SIG-M5 treated with dmso at 0.1 percent for 504 hours (cell line): ENCODE data around the gene IQGAP1.
"Not testable (repeated sequence)": the region's sequence is repeated elsewhere in the genome, so short reads cannot be mapped to it uniquely, and the experiment has no call there.

Experiments
- DNase-seq: peaks from one replicate; lab custom pipeline; 2025; ENCODE audit not compliant: unreplicated experiment; lab: John Stamatoyannopoulos, UW

The IQGAP1 gene

GRCh38 chr15:90520365-90520764 is 132.3 kb downstream of the IQGAP1 start:
- no peak for DNase-seq

DNA sequence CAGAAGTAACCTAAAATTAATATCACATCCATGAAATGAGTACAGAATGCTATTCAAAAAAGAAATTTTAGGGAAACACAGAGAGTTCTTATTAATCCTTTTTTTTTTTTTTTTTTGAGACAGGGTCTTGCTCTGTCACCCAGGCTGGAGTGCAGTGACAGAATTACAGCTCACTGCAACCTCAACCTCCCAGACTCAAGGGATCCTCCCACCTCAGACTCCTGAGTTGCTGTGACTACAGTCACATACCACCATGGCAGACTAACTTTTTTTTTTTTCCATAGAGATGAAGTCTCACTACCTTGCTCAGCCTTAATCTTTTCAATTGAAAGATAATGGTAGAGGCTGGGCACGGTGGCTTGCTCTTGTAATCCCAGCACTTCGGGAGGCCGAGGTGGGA is 135.3 kb downstream of the IQGAP1 start:
- DNase-seq = no peak

DNA sequence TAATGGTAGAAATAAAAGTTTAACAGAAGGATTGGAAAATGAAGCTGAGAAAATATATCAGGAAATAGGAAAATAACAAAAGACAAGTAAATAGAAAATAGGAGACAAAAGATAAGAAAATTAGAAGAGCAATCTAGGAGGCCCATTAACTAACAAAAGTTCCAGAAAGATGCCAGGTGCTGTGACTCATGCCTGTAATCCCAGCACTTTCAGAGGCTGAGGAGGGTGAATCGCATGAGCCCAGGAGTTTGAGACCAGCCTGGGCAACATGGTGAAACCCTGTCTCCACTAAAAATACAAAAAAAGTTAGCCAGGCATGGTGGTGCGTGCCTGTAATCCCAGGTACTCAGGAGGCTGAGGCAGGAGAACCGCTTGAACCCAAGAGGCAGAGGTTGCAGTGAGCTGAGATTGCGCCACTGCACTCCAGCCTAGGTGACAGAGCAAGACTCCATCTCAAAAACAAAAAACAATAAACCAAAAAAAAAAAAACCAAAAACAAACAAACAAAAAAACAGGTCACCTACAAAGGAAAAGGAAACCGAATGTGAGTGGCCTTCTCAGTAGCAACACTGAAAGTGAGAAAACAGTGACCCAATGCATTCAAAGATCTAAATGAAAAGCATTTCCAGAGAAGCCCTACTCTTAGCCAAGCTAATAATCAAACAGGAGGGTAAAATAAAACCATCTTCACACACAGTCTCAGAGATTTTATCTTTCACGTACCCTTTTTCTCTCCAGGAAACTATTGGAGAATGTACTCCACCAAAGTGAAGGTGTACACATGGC is 136.2 kb downstream of the IQGAP1 start:
- not testable (repeated sequence) for DNase-seq

DNA sequence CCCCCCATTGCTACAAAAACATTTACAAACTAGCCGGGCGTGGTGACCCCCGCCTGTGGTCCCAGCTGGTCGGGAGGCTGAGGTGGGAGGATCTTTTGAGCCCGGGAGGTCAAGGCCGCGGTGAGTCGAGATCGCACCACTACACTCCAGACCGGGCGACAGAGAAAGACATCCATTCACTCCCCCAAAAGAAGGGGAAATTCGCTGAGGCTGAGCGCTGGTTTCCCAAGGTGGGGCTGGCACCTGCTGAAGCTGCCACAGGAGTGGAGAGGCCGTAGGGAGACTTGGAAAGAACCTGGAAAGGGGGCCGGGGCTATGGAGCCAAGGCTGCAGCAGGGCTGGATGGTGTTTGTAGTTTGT is 140.9 kb downstream of the IQGAP1 start:
- no peak for DNase-seq

- DNase-seq = peak; percentile 26
Observed at GRCh38 chr15:90529371-90530249, 141.6 kb downstream of the IQGAP1 start, which contains the start of gene CRTC3. Gene CRTC3, plus strand, starts transcription at chr15:90529923. Its CDS starts 149 bp downstream, at chr15:90530072.

DNA sequence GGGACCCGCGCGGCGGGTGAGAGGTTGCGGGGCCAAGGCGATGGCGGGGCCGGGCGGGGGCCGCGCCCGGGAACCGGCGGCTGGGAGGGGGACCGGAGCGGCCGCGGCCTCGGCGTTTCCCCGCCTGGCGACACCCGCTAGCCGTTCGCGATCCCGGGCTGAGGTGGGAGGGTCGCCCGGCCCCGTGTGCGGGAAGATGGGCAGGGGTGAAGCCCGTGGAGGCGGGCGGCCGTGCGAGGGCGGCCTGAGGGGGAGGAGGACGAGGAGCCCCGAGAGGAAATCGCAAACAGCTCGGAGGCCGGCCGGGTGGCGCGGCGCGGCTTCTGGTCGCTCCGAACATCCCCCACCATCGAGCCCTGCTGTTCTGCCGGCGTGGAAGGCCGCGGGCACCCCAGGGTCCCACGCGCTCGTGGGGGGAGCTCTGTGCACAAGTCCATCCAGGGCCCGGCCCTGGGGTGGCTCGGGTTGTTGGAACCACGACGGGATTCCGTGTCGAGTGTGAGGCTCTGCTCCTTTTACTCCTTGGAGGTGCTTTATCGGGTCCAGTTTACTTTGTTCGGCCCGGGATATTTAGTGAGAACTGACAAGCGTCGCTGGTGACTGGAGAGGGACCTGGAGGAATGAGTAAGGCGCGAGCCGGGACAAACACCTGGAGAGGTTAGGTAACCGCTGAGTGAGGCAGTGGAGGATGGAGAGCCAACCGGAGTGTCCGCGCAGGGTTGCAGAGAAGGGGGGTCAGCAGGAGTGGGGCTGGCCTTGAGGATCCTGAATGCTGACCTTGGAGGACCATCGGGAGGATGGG is 142.4 kb downstream of the IQGAP1 start:
- DNase-seq = no peak

GRCh38 chr15:90531147-90531546 is 143.1 kb downstream of the IQGAP1 start:
- no peak for DNase-seq

GRCh38 chr15:90535254-90535653 is 147.2 kb downstream of the IQGAP1 start:
- no peak for DNase-seq

- DNase-seq = no peak
Observed at GRCh38 chr15:90539789-90540188, 151.7 kb downstream of the IQGAP1 start.

DNA sequence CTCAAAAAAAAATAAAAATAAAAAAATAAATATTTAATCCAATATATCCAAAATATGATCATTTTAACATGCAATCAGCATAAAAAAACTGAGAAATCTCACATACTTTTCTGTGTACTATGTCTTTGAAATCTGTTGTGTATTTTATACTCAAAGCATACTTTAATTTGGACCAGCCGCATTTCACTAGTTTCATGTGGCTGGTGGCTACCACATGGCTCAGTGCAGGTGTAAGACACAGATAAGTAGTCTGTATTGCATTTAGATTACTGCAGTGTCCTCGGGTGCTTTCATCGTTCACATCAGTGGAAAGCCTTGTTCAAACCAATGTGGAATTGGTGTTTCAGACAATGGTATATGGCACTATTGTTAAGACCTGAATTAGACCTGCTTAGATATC is 152.7 kb downstream of the IQGAP1 start:
- DNase-seq = no peak

DNA sequence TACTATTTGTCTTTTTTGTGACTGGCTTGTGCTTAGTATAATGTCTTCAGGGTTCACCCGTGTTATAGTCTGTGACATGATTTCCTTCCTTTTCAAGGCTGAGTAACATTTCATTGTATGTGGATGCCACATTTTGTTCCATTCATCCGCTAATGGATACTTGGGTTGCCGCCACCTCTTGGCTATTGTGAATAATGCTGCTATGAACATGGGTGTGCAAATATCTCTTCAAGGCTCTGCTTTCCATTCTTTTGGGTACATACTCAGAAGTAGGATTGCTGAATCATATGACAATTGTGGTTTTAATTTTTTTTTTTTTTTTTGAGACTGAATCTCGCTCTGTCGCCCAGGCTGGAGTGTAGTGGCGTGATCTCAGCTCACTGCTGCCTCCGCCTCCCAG is 157.1 kb downstream of the IQGAP1 start:
- DNase-seq = no peak

DNA sequence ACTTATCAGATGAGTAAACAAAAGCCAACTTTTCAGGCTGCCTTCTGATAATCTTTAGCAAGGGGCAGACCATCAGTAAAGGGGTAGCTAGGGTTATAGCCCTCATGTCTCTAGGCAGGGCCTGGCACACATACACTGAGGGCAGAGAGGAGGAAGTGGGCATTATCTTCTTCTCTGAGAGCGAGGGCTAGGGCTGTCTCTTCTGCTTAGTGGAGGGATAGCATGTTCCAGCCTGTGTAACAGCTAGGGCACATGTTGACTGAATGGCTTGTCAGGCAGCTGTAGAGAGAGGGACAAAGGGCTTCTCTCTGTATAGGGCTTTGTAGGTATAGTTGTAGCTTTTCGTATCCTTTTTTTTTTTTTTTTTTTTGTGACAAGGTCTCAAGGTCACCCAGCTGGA is 159.5 kb downstream of the IQGAP1 start:
- DNase-seq = no peak

DNA sequence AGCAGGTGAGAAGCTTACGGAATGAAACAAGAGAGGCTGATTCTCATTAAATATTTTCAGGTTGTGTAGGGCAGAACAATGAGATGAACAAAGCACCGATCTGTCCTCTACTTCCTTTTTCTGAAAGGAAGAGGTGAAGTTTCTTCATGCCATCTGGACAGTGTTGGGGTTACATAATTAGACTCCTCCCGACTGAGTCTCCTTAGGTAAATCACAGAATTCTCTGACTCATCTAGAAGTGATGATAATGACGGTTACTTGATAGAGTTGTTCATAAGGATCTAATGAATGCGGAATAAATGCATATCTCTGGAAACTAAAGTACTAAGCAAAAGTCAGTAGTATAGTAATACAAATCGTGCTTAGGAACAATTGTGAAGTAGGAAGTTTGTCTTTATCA is 162.9 kb downstream of the IQGAP1 start:
- peak; percentile 75 for DNase-seq
